Esophagus muscularis mucosa (tissue), 4 donors: ENCODE data around the gene PITX1. TPM values are rescaled to one million over a fixed set of nuclear protein-coding genes. Genes with fewer than 3 reads are reported as not detected.

ENCODE experiments used
- DNase-seq: peaks from one replicate; pipeline ENCODE4 v3.0.0-alpha.2; 2017; ENCODE audit errors: extremely low spot score
- H3K27ac ChIP-seq, 4 donors: fragments of 200-600 bp; sonication (generic); replicated peaks in 1 of 4; 1 replicate in 3 of 4; 2 replicates in 1 of 4; pipeline ENCODE4 v1.5.1; 2016 to 2019; ENCODE audit warnings: mild to moderate bottlenecking in 1 of 4
- H3K27me3 ChIP-seq, 4 donors: fragments of 200-600 bp; sonication (generic); one replicate each; pipeline versions ENCODE4 v1.5.1 to v1.6.0; 2016 to 2019
- H3K36me3 ChIP-seq, 4 donors: fragments of 200-600 bp; sonication (generic); one replicate each; pipeline ENCODE4 v1.5.1; 2016 to 2019
- H3K4me1 ChIP-seq, 4 donors: fragments of 200-600 bp; sonication (generic); one replicate each; pipeline ENCODE4 v1.5.1; 2016 to 2019
- H3K4me3 ChIP-seq, 4 donors: fragments of 200-600 bp; sonication (generic); 1 replicate in 2 of 4; 2 replicates in 2 of 4; pipeline ENCODE4 v1.5.1; 2016 to 2019; ENCODE audit warnings: mild to moderate bottlenecking in 4 of 4, moderate library complexity in 1 of 4
- H3K9me3 ChIP-seq, 4 donors: fragments of 200-600 bp; sonication (generic); 1 replicate in 3 of 4; 2 replicates in 1 of 4; pipeline ENCODE4 v1.5.1; 2016 to 2019
- EP300 ChIP-seq: sonication (generic); formaldehyde crosslinking; IDR thresholded peaks from one replicate; pipeline ENCODE4 v1.6.1; 2017; ENCODE audit warnings: antibody characterized with exemption
- POLR2A ChIP-seq: fragments of 450-650 bp; IDR thresholded peaks from one replicate; pipeline ENCODE4 v1.6.1; 2017; ENCODE audit warnings: antibody characterized with exemption, moderate library complexity, mild to moderate bottlenecking, low read depth
- POLR2AphosphoS5 ChIP-seq, 2 donors: sonication (generic); formaldehyde crosslinking; IDR thresholded peaks; one replicate each; pipeline ENCODE4 v1.6.1; 2017; ENCODE audit warnings: antibody characterized with exemption in 2 of 2
- WGBS: methylation state at CpG from one replicate; pipeline ENCODE4 v1.1.5; 2018; 5-methylcytosine and 5-hydroxymethylcytosine counted together
- intact Hi-C: fragments of 100-400 bp; cut with DNase I; formaldehyde crosslinking; loops from one replicate; pipeline ENCODE4 v1.15.1; 2023
- total RNA-seq, 4 donors: library from RNA; depleted of rRNA; stranded (reverse); fragments of >200 nt; gene quantifications; one replicate each; pipeline versions ENCODE4 v1.1.0 to v1.2.1, GENCODE V29; 2016
- TF ChIP-seq, protein P1 (sequence below), 3 experiments: fragments of 200-600 bp in 2 of 3; fragments of 450-650 bp in 1 of 3; sonication (generic) in 2 of 3; IDR thresholded peaks; one replicate each; pipeline ENCODE4 v1.5.1; 2017 to 2019; ENCODE audit warnings: antibody characterized with exemption in 3 of 3, mild to moderate bottlenecking in 2 of 3, moderate library complexity in 1 of 3

Gene PITX1
- total RNA-seq, 4 donors from 2014 or later = 3.7 to 8.7 (median 6.2) TPM

DNA sequence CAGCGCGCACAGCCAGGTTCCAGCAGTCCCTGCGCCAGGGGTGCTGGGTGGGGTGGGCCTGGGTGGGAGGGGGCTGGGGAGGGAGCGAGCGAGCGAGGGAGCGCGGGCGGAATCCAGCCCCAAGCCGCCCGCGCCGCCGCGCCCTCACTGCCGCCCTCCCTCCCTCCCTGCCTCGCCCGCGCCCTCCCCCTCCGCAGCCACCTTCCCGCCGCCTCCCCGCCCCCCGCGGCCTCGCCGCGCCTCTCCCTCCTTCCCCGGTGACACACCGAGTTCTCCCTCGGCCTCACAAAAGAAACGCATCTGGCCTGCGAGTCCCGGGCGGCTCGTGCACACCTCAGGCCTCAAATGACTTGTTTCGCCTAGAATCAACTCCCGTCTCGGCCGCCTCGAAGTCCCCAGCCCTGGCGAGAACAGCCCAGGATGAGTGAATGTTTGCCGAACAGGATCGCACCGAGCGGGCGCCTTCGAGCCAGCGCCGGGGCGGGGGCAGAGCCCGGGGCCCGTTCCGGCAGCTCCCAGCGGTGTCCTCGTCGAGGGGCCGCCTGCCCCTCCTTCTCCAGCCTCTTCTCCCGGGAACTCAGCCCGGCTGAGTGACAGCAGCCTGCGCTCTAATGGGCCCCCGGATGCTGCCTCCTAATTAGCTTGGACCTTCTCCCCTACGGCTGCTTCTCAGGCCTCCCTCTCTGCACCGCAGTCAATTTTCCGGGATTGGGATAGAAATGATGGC, 371 bp upstream of the PITX1 start:
- intact Hi-C loops = no loop called here
- no peak for DNase-seq
- Histone ChIP-seq H3K4me1 (peaks cover 38 to 62% (median 59%) of the 10 kb centered on the region in 4 donors), H3K4me3 (peak overlapping the region; percentile 59 to 71 (median 62)), H3K27ac (peak overlapping the region; percentile 70 to 83 (median 72)), H3K27me3 (peaks cover 41 to 100% (median 75%) of the 10 kb centered on the region in 4 donors), H3K36me3 (no peaks in the 10 kb centered on the region), H3K9me3 (no peaks in the 10 kb centered on the region)
- TF ChIP-seq, protein P1, sequence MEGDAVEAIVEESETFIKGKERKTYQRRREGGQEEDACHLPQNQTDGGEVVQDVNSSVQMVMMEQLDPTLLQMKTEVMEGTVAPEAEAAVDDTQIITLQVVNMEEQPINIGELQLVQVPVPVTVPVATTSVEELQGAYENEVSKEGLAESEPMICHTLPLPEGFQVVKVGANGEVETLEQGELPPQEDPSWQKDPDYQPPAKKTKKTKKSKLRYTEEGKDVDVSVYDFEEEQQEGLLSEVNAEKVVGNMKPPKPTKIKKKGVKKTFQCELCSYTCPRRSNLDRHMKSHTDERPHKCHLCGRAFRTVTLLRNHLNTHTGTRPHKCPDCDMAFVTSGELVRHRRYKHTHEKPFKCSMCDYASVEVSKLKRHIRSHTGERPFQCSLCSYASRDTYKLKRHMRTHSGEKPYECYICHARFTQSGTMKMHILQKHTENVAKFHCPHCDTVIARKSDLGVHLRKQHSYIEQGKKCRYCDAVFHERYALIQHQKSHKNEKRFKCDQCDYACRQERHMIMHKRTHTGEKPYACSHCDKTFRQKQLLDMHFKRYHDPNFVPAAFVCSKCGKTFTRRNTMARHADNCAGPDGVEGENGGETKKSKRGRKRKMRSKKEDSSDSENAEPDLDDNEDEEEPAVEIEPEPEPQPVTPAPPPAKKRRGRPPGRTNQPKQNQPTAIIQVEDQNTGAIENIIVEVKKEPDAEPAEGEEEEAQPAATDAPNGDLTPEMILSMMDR (IDR thresholded peaks at IDR 0.05) = no peak
- no peak for TF ChIP-seq POLR2A
- no peak for TF ChIP-seq EP300
- TF ChIP-seq POLR2AphosphoS5 (IDR thresholded peaks at IDR 0.05) = no peak
- 29% methylated on average over 18 of the region's 65 CpGs for WGBS

- H3K27ac ChIP-seq = peak overlapping the region; percentile 70 to 83 (median 72)
- intact Hi-C loops = no loop called here
These were observed 798 bp downstream of the PITX1 start for GRCh38 chr5:135032999-135033861.

GRCh38 chr5:135032695-135032998, 1.4 kb downstream of the PITX1 start:
- Histone ChIP-seq H3K27me3 (peaks cover 33 to 100% (median 73%) of the 10 kb centered on the region in 4 donors), H3K9me3 (no peaks in the 10 kb centered on the region), H3K36me3 (no peaks in the 10 kb centered on the region), H3K4me1 (peaks cover 36 to 69% (median 65%) of the 10 kb centered on the region in 4 donors), H3K27ac (peak overlapping the region; percentile 70 to 83 (median 72)), H3K4me3 (peak overlapping the region; percentile 59 to 71 (median 62))
- TF ChIP-seq POLR2A (no peak), EP300 (no peak), POLR2AphosphoS5 (IDR thresholded peaks at IDR 0.05) (no peak)
- TF ChIP-seq, protein P1 (IDR thresholded peaks at IDR 0.05) = no peak
- intact Hi-C loops = no loop called here
- DNase-seq = no peak
- 4% methylated on average over 18 of the region's 18 CpGs for WGBS

More at GRCh38 chr5:135032999-135033861, 798 bp downstream of the PITX1 start:
- Histone ChIP-seq H3K9me3 (no peaks in the 10 kb centered on the region), H3K4me1 (peaks cover 36 to 63% (median 59%) of the 10 kb centered on the region in 4 donors), H3K36me3 (no peaks in the 10 kb centered on the region), H3K4me3 (peak overlapping the region; percentile 59 to 71 (median 62)), H3K27me3 (peaks cover 33 to 100% (median 73%) of the 10 kb centered on the region in 4 donors)
- no peak for DNase-seq
- WGBS = 5% methylated on average over 35 of the region's 89 CpGs
- no peak for TF ChIP-seq EP300
- TF ChIP-seq POLR2AphosphoS5 (IDR thresholded peaks at IDR 0.05) = peak; percentile 4 to 27
- TF ChIP-seq POLR2A = no peak
- TF ChIP-seq, protein P1 (IDR thresholded peaks at IDR 0.05) = no peak

DNA sequence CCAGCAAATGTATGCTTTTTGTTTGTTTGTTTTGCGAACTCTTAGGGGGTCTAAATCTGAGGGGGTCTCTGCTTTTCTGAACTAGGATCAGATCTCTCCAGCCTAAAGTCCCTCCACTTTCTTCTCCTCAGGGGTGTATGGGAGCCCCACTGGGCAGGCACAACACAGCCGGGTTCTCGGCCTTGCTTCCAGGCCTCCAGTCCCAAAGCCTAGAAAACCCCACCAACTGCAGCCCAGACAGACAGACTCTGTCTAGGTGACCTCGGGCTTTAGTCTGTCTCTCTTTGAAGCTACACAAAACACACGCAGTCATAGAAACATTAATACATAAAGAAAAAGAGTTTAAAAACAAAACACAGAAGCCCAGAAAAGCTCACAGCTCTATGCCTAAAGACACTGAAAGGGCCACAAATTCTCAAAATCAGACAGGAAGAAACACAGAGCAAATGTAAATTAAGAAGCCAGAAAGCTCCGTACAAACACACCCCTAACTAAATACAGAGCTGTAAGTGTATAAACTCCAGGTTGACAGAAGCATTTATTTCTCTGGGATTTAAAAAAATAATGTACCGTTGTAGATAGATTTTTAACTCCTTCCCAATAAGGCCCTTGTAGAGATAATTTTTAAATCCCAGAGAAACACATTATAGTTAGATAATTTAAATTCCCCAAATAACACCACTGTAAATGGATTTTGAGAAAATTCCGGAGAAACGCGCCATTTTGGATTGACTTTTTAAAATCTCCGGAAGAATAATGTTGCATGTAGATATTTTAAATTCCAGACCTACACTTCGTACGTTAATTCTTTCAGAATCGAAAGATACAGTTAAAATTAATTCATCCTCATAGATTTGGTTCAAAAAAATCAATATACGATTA, 2.0 kb downstream of the PITX1 start:
- Histone ChIP-seq H3K4me3 (peak overlapping the region; percentile 59 to 71 (median 62)), H3K27me3 (peaks cover 33 to 100% (median 73%) of the 10 kb centered on the region in 4 donors), H3K9me3 (no peaks in the 10 kb centered on the region), H3K27ac (peak overlapping the region in 3 of 4 donors; percentile 37 to 73 (median 60)), H3K36me3 (no peaks in the 10 kb centered on the region), H3K4me1 (peaks cover 36 to 73% (median 67%) of the 10 kb centered on the region in 4 donors)
- DNase-seq = no peak
- WGBS = 36% methylated on average over 15 of the region's 15 CpGs
- intact Hi-C loops = no loop called here
- TF ChIP-seq EP300 (no peak), POLR2AphosphoS5 (IDR thresholded peaks at IDR 0.05) (no peak), POLR2A (no peak)
- TF ChIP-seq, protein P1 (IDR thresholded peaks at IDR 0.05) = no peak
